Measurements from ENCODE around the gene PTTG1IP. TPM values are rescaled to one million over a fixed set of nuclear protein-coding genes. Genes with fewer than 3 reads are reported as not detected.
"Not testable (repeated sequence)": the region's sequence is repeated elsewhere in the genome, so short reads cannot be mapped to it uniquely, and the experiment has no call there.

PTTG1IP gene
- total RNA-seq, 6 experiments from 2014 or later, result 54.3 to 195 (median 140) TPM

- peaks cover 0 to 29% (median 8%) of the 10 kb centered on the region in 4 donors for H3K4me1 ChIP-seq
- H3K27me3 ChIP-seq, result no peaks in the 10 kb centered on the region
- no peak overlapping the region for H3K4me3 ChIP-seq
- intact Hi-C loops (cut with DNase I), result no loop called here
- no peak for TF ChIP-seq POLR2A (IDR thresholded peaks at IDR 0.05)
- TF ChIP-seq CTCF (IDR thresholded peaks at IDR 0.05), result no peak
- WGBS (ENCODE audit: insufficient coverage, low coverage, low lambda C conversion rate, missing lambda C conversion rate), result 39% methylated on average over 2 of the region's 6 CpGs
- H3K9me3 ChIP-seq, result no peaks in the 10 kb centered on the region
- DNase-seq (peak in 2 of 3 donors; percentile 26 to 47), ATAC-seq (no peak)
- H3K36me3 ChIP-seq, result no peaks in the 10 kb centered on the region
- peak overlapping the region in 1 of 3 donors; percentile 65 for H3K27ac ChIP-seq
Observed at GRCh38 chr21:44881198-44881872, 7.8 kb upstream of the PTTG1IP start.

GRCh38 chr21:44880405-44881197 lies 7.1 kb upstream of the PTTG1IP start:
- no peak for TF ChIP-seq CTCF (IDR thresholded peaks at IDR 0.05)
- no peak for TF ChIP-seq POLR2A (IDR thresholded peaks at IDR 0.05)
- Histone ChIP-seq H3K4me3 (no peak overlapping the region), H3K27ac (peak overlapping the region in 1 of 3 donors; percentile 65), H3K4me1 (peaks cover 0 to 26% (median 7%) of the 10 kb centered on the region in 4 donors), H3K27me3 (no peaks in the 10 kb centered on the region), H3K36me3 (no peaks in the 10 kb centered on the region), H3K9me3 (no peaks in the 10 kb centered on the region)
- ATAC-seq, result peak in 2 of 4 donors; percentile 10 to 13
- DNase-seq, result peak in 1 of 3 donors; percentile 4
- 52% methylated on average over 8 of the region's 8 CpGs for WGBS (ENCODE audit: insufficient coverage, low coverage, low lambda C conversion rate, missing lambda C conversion rate)
- intact Hi-C loops (cut with DNase I), result no loop called here

- 97% methylated on average over 6 of the region's 8 CpGs for WGBS (ENCODE audit: insufficient coverage, low coverage, low lambda C conversion rate, missing lambda C conversion rate)
- H3K36me3 ChIP-seq; intact Hi-C loops (cut with DNase I); H3K4me3 ChIP-seq; ATAC-seq; H3K9me3 ChIP-seq; H3K27me3 ChIP-seq: not testable (repeated sequence)
- peak in 1 of 3 donors; percentile 11 for DNase-seq
- Histone ChIP-seq H3K4me1 (peaks cover 0 to 30% (median 9%) of the 10 kb centered on the region in 4 donors), H3K27ac (peak overlapping the region in 2 of 3 donors; percentile 66 to 73)
Observed at GRCh38 chr21:44879238-44879637, 5.7 kb upstream of the PTTG1IP start.

GRCh38 chr21:44878053-44878982 lies 4.8 kb upstream of the PTTG1IP start:
- Histone ChIP-seq H3K36me3 (no peaks in the 10 kb centered on the region), H3K4me3 (no peak overlapping the region), H3K27me3 (no peaks in the 10 kb centered on the region), H3K27ac (peak overlapping the region; percentile 46 to 73 (median 68)), H3K4me1 (peaks cover 0 to 33% (median 9%) of the 10 kb centered on the region in 4 donors), H3K9me3 (no peaks in the 10 kb centered on the region)
- WGBS (ENCODE audit: insufficient coverage, low coverage, low lambda C conversion rate, missing lambda C conversion rate), result 22% methylated on average over 13 of the region's 13 CpGs
- DNase-seq (peak; percentile 62 to 73 (median 69)), ATAC-seq (peak; percentile 9 to 46 (median 26))
- intact Hi-C loops (cut with DNase I), result no loop called here
- TF ChIP-seq POLR2A (IDR thresholded peaks at IDR 0.05), result peak; percentile 57
- TF ChIP-seq CTCF (IDR thresholded peaks at IDR 0.05), result peak in 1 of 4 donors; percentile 42
